PFSK-1 (cell line): Measurements from ENCODE around the gene MTUS2.

ENCODE experiments used
- FOXP2 ChIP-seq: optimal IDR thresholded peaks from 2 replicates; pipeline ENCODE3; 2011; ENCODE audit warnings: borderline replicate concordance, control low read depth, inconsistent platforms; ENCODE audit not compliant: insufficient read depth; ENCODE audit errors: extremely low read length, extremely low read depth
- POLR2AphosphoS5 ChIP-seq: IDR thresholded peaks from 2 replicates; pipeline ENCODE4 v1.6.1; 2012; ENCODE audit warnings: low read depth, mild to moderate bottlenecking, control low read depth, low read length, moderate library complexity
- REST ChIP-seq, 2 experiments: IDR thresholded peaks; 2 replicates each; pipeline versions ENCODE4 v1.6.1 to v1.8.0; 2011 to 2012; ENCODE audit warnings: low read depth in 2 of 2, low read length in 2 of 2, control low read depth in 1 of 2, inconsistent platforms in 1 of 2, mild to moderate bottlenecking in 1 of 2, moderate library complexity in 1 of 2; ENCODE audit not compliant: insufficient read depth in 1 of 2
- SIN3A ChIP-seq: IDR thresholded peaks from 2 replicates; pipeline ENCODE4 v1.6.1; 2012; ENCODE audit warnings: mild to moderate bottlenecking, low read length, moderate library complexity, borderline replicate concordance; ENCODE audit not compliant: insufficient read depth
- TAF1 ChIP-seq: IDR thresholded peaks from 2 replicates; pipeline ENCODE4 v1.6.1; 2012; ENCODE audit warnings: low read length, control low read depth, borderline replicate concordance; ENCODE audit not compliant: insufficient read depth

Gene MTUS2

GRCh38 chr13:29491248-29491647, 671.1 kb downstream of the MTUS2 start:
- TF ChIP-seq POLR2AphosphoS5 (no peak), TAF1 (no peak), SIN3A (no peak), FOXP2 (no peak), REST (IDR thresholded peaks at IDR 0.05; ENCODE audit: insufficient read depth in 1 of 2, low read depth in 2 of 2, low read length in 2 of 2) (no peak)

GRCh38 chr13:29493796-29494195, 673.7 kb downstream of the MTUS2 start:
- no peak for TF ChIP-seq POLR2AphosphoS5
- no peak for TF ChIP-seq FOXP2
- TF ChIP-seq REST (IDR thresholded peaks at IDR 0.05; ENCODE audit: insufficient read depth in 1 of 2, low read depth in 2 of 2, low read length in 2 of 2), result no peak
- no peak for TF ChIP-seq SIN3A
- no peak for TF ChIP-seq TAF1

- TF ChIP-seq SIN3A (no peak), FOXP2 (no peak), REST (IDR thresholded peaks at IDR 0.05; ENCODE audit: insufficient read depth in 1 of 2, low read depth in 2 of 2, low read length in 2 of 2) (no peak), POLR2AphosphoS5 (no peak), TAF1 (no peak)
These were observed 674.4 kb downstream of the MTUS2 start for GRCh38 chr13:29494520-29494919.

DNA sequence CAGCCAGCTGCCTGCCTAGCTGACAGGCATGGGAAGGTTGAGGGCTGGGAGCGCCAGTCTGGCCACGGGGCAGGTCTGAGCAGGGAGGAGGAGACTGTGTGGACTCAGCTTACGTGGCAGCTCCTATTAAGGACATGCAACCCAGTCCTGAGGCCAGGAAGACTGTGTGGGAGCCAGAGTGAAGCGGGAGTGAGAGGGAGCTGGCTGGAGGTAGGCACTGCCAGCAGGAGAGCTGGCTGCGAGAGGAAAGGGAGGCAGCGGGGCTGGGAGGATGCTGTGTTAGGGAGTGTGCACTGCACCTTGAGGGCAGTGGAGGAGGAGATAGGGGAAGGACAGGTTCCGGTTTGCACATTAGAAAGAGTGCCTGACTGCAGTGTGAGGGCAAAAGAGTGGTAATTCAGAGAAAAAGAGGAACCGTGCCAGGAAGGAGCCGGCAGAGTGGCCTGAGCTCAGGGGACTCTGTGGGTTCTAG, 676.1 kb downstream of the MTUS2 start:
- TF ChIP-seq REST (IDR thresholded peaks at IDR 0.05; ENCODE audit: insufficient read depth in 1 of 2, low read depth in 2 of 2, low read length in 2 of 2) (no peak), FOXP2 (no peak), SIN3A (no peak), POLR2AphosphoS5 (no peak), TAF1 (no peak)
